HUDEP-2 (cell line): ENCODE results near the gene C10orf120.
A peak's percentile ranks its signal among the peaks of the same experiment; 100 is the strongest.

Source experiments
- DNase-seq, 76 experiments: peaks; one replicate each; lab custom pipeline; 2025; ENCODE audit not compliant: unreplicated experiment in 76 of 76; lab: John Stamatoyannopoulos, UW

C10orf120 gene

DNA sequence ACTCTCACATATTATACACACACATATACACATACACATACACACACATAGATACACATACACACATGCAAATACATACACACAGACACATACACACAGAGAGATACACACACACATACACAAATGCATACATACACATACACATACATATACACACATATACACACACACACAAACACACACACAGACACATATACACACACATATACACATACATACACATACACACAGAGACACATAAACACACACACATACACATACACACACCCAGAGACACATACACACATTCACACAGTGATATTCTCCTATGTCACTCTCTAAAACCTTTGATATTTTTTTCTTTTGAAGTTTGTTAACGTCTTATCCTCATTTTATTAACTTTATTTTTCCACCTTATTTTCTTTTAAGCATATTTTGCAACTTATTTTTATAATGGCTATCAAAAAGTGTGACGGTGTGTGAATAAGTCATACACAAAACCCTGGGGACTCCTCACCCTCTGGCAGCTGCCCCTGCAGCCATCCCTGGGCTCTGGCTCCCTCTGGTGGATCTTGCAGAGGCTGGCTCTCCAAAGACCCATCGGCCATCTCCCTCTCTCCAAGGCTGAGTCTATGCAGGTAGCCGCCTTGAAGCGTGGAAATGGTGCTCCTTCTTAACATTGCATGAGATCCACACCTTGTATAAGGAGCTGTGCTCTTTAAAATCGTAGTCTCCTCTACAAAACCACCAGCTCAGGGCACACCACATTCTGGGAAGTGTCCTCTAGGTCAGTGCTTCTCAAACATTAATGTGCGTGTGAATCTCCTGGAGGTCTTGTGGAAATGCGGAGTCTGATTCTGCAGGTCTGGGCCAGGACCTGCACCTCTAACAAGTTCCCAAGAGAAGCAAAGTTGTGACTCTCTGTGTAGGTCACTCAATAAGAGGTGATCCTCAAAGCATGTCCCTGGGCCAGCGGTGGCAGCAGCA is 4.1 kb upstream of the C10orf120 start:
- peak in 52 of 76 experiments; percentile 1 to 74 (median 29) for DNase-seq

DNA sequence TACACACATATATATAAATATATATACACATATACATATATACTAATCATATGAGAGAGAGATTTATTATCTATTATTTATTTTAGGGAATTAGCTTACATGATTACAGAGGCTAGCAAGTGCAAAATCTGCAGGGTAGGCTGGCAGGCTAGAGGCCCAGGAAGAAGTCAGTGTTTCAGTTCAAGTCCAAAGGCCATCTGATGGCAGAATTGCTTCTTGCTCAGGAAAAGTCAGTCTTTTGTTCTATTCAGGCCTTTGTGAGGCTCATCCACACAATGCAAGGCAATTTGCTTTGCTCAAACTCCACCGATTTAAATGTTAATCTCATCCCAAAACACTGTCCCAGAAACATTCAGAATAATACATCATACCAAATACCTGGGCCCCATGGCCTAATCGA is 2.6 kb upstream of the C10orf120 start:
- no peak for DNase-seq

DNA sequence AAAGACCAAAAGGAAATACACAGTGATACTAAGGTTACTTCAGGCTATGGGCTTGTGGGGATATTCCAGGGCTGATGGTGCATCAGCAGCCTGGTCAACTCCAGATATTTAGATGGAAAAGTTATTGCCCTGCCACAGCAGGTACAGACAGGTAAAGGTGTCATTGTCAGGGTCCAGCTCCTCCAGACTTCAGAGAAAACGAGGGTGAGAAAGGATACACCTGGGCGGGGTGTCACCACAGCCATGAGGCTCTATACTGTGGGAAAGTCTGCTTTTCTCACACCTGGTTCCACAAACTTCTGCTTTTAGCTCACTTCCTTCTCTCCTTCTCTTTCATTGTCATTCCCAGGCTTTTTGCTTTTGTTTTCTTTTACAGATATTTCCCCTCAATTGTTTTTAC is 2.0 kb upstream of the C10orf120 start:
- no peak for DNase-seq

DNA sequence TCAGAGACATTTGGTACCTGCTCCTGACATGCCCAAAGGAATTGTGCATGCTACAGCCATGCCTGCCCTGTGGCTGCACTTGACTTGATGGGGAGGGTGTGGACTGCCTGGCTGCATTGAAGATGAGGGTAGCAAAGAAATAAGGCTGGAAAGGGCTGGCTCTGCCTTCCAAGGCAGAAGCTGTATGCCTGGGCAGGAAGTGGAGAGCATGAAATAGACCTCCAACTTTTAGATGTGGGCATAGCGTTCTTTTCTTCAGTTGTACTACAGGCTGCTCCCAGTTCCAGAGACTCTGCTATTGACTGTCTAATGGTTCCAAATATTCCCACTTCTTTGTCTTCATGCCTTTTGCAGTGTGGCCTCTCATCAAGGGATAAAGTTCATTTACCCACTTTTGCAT is 3.0 kb downstream of the C10orf120 start:
- DNase-seq = no peak

DNA sequence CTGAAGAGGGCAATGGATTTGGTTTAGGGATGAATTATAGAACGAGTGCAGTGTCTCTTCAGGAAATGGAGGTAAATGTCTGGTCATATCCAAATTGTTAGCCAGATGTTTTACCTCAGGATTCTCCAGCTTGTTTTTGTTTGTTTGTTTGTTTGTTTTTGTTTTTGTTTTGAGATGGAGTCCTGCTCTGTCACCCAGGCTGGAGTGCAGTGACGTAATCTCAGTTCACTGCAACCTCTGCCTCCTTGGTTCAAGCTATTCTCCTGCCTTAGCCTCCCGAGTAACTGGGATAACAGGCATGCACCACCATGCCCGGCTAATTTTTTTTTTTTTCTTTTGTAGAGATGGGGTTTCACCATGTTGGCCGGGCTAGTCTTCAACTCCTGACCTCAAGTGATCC is 6.9 kb downstream of the C10orf120 start:
- DNase-seq = no peak

DNA sequence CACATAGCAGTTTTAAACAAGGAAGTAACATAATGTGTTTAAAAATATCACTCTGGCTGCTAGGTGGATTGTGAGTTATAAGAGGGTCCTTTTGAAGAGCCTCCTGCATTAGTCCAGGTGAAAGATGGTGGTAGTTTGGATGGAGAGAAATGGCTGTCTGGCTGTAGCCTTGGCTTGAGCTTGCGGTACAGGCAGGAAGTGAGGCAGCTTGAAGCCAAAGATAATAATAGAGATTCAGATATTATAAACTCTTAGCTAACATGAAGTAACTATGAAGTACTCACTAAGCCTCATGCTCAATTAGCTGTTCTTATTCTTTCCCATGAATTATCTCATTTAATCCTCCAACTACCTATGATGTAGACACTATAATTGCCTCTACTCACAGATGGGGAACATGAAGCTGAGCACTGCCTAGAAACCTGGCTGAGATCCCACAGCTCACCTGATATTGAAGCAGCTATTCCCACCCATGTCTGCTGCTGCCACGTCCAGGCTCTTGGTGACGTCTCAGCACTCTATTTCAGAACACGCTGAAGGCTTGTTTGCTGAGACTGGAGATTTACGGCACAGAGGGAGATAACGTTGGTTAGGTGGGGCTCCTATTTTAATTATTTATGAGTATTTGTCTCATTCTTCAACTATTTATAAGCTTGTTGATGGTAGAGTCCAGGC is 10.4 kb downstream of the C10orf120 start:
- no peak for DNase-seq

DNA sequence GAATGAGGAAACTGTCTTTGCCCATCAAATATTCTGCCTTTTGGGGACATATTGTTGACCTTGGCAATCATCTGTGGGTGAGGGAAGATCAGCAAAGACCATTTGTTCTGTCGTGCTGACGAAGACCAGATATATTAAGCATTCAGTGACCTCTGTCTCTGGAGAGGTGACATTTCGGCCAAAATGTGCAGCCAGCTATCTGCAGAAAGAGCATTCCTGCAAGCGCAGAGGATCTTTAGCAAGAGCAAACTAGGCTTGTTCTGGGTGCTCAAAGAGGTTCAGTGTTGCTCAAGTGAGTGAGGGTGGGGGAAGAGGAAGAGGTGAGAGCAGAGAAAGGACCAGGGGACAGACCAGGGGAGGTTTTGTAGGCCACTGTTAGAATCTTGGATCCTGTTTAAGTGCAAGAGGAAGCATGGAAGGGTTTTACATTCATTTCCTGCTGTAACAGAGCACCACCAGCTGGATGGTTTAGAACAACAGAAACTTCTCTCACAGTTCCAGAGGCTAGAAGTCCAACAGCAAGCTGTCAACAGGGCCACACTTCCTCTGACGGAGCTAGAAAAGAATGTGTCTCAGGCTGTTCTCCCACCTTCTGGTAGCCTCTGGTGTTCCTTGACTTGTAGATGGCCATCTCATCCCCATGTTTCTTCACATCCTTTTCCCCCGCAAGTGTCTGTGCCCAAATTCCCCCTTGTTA is 11.2 kb downstream of the C10orf120 start:
- no peak for DNase-seq

DNA sequence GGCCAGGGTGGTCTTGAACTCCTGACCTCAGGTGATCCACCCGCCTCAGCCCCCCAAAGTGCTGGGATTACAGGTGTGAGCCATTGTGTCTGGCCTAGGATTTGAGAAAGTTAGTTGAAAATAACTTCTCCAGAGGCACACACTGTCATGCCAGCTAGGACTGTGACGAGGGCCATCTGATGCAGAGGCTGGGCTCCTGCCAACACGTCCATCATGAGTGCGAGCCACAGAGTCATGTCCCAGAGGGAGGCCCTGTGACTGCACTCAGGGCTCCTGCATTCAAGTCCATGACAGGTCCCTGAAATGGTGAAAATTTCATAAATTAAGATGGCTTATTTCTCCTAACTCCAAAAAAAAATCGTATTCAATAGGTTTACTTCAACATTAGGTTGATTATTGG is 17.1 kb downstream of the C10orf120 start:
- DNase-seq = peak in 1 of 76 experiments; percentile 6

DNA sequence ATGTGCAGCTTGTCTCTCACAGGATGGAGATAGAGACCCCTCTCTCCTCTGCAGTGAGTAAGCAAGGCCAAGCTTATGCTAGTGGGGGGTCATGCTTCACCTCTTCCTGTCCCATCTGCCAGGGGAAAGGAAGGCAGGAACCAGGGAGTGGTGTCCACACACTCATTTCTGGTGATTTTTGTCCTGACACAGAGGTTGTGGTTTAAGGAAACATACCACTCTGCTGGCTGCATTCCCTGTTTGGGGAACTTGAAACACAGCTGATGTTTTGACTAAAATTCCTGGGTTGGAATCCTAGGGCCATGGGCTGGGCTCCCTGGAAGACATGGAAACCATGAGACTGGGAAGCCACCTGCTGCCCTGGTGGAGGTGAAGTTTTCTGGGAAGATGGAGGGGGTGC is 21.4 kb downstream of the C10orf120 start:
- DNase-seq = no peak

DNA sequence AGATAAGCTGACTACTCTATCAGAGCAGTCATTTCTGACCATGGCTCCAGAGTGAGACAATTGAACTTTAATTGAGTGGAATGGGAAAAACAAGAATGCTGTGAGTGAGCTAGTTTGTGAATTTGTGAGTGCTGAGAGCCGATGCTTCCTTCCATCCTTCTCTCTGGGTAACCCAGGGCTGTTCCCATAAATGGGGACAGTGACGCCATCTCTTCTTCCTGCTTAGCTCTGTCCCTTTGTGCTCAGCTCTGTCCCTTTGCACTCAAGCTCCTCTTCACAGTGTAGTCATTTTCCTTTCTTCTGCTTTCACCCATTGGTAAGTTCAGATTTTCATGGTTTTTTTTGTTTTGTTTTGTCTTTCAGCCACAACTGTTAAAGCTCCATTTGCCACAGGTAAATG is 24.4 kb downstream of the C10orf120 start:
- no peak for DNase-seq

DNA sequence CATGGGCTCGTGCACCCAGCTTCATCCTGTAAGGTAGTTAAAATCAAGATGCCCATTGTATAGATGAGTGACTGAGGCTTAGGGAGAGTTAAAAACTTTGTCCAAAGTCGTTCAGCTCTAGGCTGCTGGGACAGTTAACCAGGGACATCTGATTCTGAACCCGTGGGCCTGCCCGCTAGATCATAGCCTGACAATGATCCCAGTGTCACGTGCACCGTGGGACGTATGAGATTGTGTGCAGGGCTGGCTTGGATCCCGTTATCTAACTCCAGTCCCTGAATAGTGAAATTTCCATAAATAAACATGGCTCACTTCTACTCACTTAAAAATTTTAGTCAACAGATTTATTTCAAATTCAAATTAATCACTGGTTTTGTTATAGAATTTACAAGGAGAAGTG is 24.9 kb downstream of the C10orf120 start:
- DNase-seq = no peak

DNA sequence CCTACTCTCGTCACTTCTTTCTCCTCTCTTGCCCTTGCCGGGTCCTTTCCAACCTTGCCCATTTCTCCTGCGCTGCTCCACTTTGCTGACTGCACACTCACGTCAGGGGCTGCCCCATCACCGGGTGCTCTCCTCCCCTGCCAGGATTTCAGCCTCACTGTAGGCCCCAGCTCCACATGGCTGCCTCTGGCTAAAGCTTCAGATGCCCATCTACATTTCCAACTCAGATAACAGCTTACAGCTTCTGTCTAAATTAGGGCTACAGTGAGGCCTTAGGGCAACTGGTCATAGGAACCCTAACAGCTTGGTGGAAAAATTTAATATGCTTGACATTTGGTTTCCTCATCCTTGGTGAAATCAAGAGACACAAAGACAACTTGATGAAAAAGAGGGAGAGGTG is 25.9 kb downstream of the C10orf120 start:
- DNase-seq = no peak

DNA sequence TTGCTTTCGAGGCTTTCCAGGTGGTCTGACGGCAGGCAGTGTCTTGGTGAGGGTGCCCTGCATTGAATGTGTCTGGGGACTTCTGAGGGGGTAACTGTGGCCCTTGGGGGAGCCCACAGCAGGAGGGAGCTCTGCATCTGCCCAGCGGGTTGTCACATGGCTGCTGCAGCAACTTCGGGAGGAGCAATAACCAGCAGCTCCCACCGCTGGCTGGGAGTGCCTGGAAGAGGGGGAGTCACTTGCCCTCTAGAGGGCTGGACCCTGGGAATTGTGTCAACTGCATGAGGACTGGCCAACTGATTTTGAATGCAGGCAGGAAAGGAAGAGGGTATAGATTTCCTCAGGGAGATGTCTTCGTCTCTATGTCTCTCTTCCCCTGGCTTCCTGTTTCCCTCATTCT is 26.4 kb downstream of the C10orf120 start:
- no peak for DNase-seq

DNA sequence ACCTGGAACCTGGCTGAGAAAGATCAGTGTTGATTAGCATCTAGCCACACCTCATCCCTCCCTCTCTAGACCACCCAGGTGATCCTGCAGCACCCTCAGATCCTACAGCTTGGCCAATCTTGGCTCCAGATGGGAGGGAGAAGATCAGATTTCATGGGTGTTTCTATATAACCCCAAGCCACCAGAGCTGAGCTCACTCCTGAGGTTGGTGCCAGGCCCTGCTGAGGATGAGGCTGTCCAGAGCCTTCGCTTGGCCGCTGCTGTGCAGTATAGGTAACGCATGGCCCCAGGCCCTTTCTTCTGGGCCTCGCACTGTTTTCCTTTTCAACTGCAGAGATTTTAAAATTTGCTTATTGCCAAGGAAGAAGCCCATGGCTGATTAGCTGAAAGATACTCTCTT is 27.0 kb downstream of the C10orf120 start:
- DNase-seq = no peak

DNA sequence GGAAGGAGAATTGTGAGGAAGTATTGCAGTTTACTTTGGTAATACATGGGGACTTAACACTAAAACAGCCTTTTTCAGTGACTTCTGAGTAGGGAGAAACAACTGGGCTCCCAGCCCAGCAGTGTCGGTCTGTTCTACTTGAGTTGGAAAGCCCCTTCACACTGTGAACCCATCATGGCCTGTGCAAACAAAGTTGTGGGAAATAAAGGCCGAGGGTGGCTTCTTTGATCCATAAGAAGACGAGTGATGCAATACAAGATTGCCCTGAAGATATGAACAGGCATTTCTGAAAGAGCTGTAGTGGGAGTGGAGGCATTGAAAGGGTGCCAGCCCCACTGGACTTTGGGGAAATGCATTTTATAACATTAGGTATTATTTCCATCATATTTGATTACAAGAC is 28.3 kb downstream of the C10orf120 start:
- no peak for DNase-seq

DNA sequence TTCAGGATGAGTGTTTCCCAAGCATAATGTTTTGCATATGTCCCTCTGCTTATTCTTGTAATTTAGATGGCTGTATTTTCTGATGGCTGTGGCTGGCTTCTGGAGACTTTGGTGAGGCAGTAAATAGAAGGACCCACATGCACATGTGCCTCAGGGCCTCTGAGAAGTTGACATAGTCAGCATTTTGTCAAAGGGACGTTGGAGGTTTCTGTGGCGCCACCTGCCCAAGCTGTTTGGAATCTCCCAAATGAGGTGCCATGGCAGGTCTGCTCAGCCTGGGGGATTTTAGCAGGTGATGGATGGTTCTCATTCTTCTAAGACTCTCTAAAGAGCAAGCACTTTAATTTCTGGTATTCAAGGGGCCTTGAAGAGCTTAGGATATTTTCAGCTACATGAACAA is 29.8 kb downstream of the C10orf120 start:
- DNase-seq = no peak

DNA sequence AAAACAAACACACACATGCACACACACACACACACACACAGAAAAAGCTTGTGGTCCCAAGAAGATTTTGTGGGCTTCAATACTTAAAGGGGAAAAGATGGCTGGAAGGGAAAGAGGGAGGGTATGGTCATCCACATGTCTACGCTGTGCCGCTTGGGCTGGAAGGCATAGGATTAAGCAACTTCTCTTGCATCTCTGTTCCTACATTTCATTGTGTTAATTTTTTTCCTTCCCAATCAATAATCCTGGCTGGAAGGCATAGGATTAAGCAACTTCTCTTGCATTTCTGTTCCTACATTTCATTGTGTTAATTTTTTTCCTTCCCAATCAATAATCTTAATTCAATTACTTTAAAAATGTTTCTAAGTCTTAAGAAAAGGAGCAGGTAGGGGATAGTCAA is 30.6 kb downstream of the C10orf120 start:
- DNase-seq = no peak

DNA sequence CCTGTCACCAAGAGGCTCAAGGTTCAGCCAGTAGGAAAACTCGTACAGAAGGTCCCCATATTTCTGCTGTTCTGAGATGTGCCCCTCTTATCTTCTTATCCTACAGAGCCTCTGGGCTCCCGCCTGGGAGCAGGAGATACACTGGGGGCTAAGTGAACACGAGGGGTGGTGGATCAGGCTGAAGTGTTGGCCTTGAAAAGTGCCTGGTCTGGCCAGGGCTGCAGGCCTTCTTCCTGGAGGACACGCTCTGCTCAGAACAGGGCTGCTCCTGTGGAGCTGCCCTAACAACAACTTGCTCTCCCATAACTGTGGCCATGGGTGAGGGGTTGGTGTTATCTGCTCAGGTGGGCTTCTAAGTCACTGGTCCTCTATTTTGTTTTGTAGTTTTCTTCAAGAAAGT is 33.7 kb downstream of the C10orf120 start:
- no peak for DNase-seq

DNA sequence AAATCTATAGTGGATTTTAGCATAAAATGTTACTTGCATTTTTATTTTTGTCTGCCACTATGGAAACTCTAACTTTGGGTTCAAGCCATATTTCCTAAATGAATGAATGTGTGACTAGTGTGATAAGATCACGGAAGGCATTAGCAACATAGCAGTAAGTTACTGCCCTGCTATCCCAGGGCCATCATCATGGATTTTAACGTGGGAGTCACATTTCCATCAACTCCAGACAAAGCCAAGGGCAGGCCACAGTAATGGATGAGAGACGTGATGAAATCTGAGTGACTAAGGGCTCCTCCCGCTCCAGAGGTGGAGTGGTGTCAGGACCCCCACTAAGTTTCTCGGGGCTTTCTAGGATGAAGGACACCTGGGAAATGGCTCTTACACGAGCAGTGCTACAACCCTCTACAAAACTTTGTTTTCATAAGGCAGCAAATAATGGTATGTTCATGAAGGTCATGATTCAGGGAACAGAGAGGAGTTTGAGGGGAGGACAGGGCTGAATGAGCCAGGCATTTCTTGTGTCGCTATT is 34.3 kb downstream of the C10orf120 start:
- no peak for DNase-seq

DNA sequence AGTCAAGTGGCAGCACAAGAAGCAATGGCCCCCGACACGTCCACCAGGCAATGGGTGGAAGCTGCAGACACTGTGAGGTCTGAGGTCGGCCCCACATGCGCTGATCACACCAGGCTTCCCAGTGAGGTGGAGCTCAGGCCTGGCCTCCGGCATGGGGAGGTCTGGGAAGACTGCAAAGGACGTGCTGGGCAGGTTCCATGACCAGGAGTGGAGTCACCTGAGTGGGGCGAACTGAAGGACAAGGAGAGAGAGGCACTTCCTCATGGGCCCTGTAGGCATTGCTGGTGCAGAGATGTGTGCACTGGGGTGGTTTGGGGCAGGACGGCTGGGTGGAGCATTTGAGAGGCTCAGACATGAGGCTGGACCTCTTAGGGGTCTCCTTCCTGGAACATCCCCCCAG is 35.1 kb downstream of the C10orf120 start:
- no peak for DNase-seq

DNA sequence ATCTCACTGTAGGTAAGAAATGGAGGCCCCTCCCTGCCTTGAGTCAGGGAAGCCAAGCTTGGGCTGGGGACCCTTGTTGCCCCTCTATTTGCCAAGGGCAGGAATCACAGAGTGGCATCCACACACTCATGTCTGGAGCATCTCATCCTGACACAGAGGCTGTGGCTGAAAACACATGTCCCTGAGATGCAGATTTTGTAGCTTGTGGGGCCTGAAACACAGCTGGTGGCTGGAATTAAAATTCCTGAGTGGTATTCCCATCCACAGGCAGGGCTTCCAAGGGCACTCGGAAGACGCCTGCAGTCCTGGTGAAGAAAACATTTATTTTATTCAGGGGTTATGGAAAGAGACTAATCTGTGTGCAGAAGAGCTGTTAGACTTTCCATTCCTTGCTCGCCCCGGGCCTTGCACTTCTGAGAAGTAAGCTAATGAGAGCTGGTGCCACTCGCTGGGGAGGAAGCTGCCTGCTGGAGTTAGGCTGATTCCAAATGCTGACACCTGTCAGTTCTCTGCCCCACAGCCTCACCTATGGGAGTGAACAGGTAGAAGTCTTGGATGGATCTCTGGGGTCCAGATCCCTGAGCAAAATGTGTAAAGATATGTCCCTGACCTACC is 36.0 kb downstream of the C10orf120 start:
- no peak for DNase-seq
